CD14-positive monocyte (primary cell): ENCODE results near the gene CPNE2. TPM values are rescaled to one million over a fixed set of nuclear protein-coding genes. Genes with fewer than 3 reads are reported as not detected.

Experiments used
- DNase-seq, 3 donors: peaks; one replicate each; pipeline ENCODE4 v3.0.0-alpha.2; 2011 to 2022
- H2AFZ ChIP-seq: 2 replicates; pipeline ENCODE4 v1.6.0; 2012; ENCODE audit warnings: mild to moderate bottlenecking, low read depth, low read length, inconsistent platforms; ENCODE audit not compliant: insufficient read depth, poor library complexity, severe bottlenecking
- H3K27ac ChIP-seq, 2 donors: 1 replicate in 1 of 2; 2 replicates in 1 of 2; pipeline ENCODE4 v1.5.1; 2012 to 2013; ENCODE audit warnings: low read length in 2 of 2, control low read depth in 1 of 2, inconsistent platforms in 1 of 2, low read depth in 1 of 2, mild to moderate bottlenecking in 1 of 2
- H3K27me3 ChIP-seq, 2 donors: one replicate each; pipeline versions ENCODE4 v1.6.0 to v1.6.1; 2011 to 2013; ENCODE audit warnings: low read length in 2 of 2; ENCODE audit not compliant: control insufficient read depth in 2 of 2, insufficient read depth in 2 of 2
- H3K36me3 ChIP-seq, 2 donors: replicated peaks in 1 of 2; 1 replicate in 1 of 2; 2 replicates in 1 of 2; pipeline versions ENCODE4 v1.5.1 to v1.6.1; 2012 to 2013; ENCODE audit warnings: low read length in 2 of 2, control low read depth in 1 of 2, inconsistent platforms in 1 of 2, mild to moderate bottlenecking in 1 of 2; ENCODE audit not compliant: insufficient read depth in 2 of 2, control insufficient read depth in 1 of 2
- H3K4me1 ChIP-seq, 2 donors: 1 replicate in 1 of 2; 2 replicates in 1 of 2; pipeline versions ENCODE4 v1.5.1 to v1.6.1; 2012 to 2013; ENCODE audit warnings: low read length in 2 of 2, control low read depth in 1 of 2, inconsistent platforms in 1 of 2, mild to moderate bottlenecking in 1 of 2, moderate library complexity in 1 of 2; ENCODE audit not compliant: insufficient read depth in 2 of 2, control insufficient read depth in 1 of 2
- H3K4me2 ChIP-seq: replicated peaks from 2 replicates; pipeline ENCODE3; 2012; ENCODE audit warnings: low read length, moderate library complexity, mild to moderate bottlenecking; ENCODE audit not compliant: poor library complexity, severe bottlenecking; ENCODE audit errors: extremely low read depth
- H3K4me3 ChIP-seq, 3 experiments: fragments of 200-600 bp in 1 of 3; sonication (generic) in 1 of 3; replicated peaks in 1 of 3; 1 replicate in 2 of 3; 2 replicates in 1 of 3; pipeline ENCODE4 v1.5.1; 2011 to 2013; ENCODE audit warnings: low read length in 3 of 3, mild to moderate bottlenecking in 3 of 3, control low read depth in 2 of 3, low read depth in 2 of 3, inconsistent platforms in 1 of 3, moderate library complexity in 1 of 3
- H3K79me2 ChIP-seq: 2 replicates; pipeline ENCODE4 v1.6.0; 2012; ENCODE audit warnings: mild to moderate bottlenecking, control low read depth, inconsistent platforms, low read length, moderate library complexity; ENCODE audit not compliant: insufficient read depth
- H3K9ac ChIP-seq: 2 replicates; pipeline ENCODE4 v1.6.0; 2017; ENCODE audit warnings: low read length, mild to moderate bottlenecking; ENCODE audit not compliant: insufficient read depth, poor library complexity, severe bottlenecking
- H3K9me3 ChIP-seq, 2 donors: replicated peaks in 1 of 2; 1 replicate in 1 of 2; 2 replicates in 1 of 2; pipeline versions ENCODE4 v1.5.1 to v1.6.1; 2012 to 2013; ENCODE audit warnings: low read length in 2 of 2, control low read depth in 1 of 2; ENCODE audit not compliant: control insufficient read depth in 1 of 2, insufficient read depth in 1 of 2
- H4K20me1 ChIP-seq: 2 replicates; pipeline ENCODE4 v1.6.0; 2012; ENCODE audit warnings: mild to moderate bottlenecking, low read length, control low read depth, moderate library complexity; ENCODE audit not compliant: insufficient read depth
- H3K27ac Mint-ChIP-seq, 7 donors: one replicate each; pipeline ENCODE4 v1.8.0; 2020; ENCODE audit warnings: mild to moderate bottlenecking in 7 of 7, mixed read lengths in 7 of 7, moderate library complexity in 6 of 7, inconsistent platforms in 2 of 7
- H3K27me3 Mint-ChIP-seq, 3 donors: one replicate each; pipeline ENCODE4 v1.8.0; 2021 to 2022; ENCODE audit warnings: low read depth in 3 of 3, mild to moderate bottlenecking in 3 of 3, mixed read lengths in 3 of 3, moderate library complexity in 3 of 3, inconsistent platforms in 1 of 3
- H3K36me3 Mint-ChIP-seq, 2 donors: one replicate each; pipeline ENCODE4 v1.8.0; 2020; ENCODE audit warnings: mixed read lengths in 2 of 2, inconsistent platforms in 1 of 2, mild to moderate bottlenecking in 1 of 2
- H3K4me1 Mint-ChIP-seq: one replicate; pipeline ENCODE4 v1.8.0; 2020; ENCODE audit warnings: mild to moderate bottlenecking, mixed read lengths
- H3K4me3 Mint-ChIP-seq, 2 donors: one replicate each; pipeline ENCODE4 v1.8.0; 2020; ENCODE audit warnings: mild to moderate bottlenecking in 2 of 2, mixed read lengths in 2 of 2, moderate library complexity in 1 of 2
- H3K9me3 Mint-ChIP-seq, 7 donors: one replicate each; pipeline ENCODE4 v1.8.0; 2020 to 2022; ENCODE audit warnings: mixed read lengths in 7 of 7, mild to moderate bottlenecking in 6 of 7, moderate library complexity in 6 of 7, inconsistent platforms in 2 of 7
- CTCF ChIP-seq: fragments of 200-600 bp; IDR thresholded peaks from one replicate; pipeline ENCODE4 v1.8.0; 2022; ENCODE audit warnings: antibody characterized with exemption, mild to moderate bottlenecking
- WGBS: methylation state at CpG from one replicate; pipeline ENCODE4 v1.1.5; 2013; ENCODE audit warnings: missing lambda C conversion rate; ENCODE audit not compliant: insufficient coverage; 5-methylcytosine and 5-hydroxymethylcytosine counted together
- intact Hi-C, 2 donors: fragments of 100-400 bp; cut with micrococcal nuclease; formaldehyde crosslinking; loops; one replicate each; pipeline versions ENCODE4 v1.15.0 to v1.15.1; 2023
- polyA plus RNA-seq, 3 donors: library from polyadenylated mRNA; depleted of rRNA in 1 of 3; unstranded in 2 of 3; stranded (reverse) in 1 of 3; fragments of 300-500 nt in 2 of 3; fragments of >200 nt in 1 of 3; fragmentation: Illumina TruSeq in 2 of 3; gene quantifications; 1 replicate in 2 of 3; 2 replicates in 1 of 3; pipeline ENCODE4 v1.2.3, GENCODE V29; 2012 to 2021

CPNE2 gene
- polyA plus RNA-seq, 3 donors: 18.3 to 68.8 (median 23.9) TPM

GRCh38 chr16:57167953-57168352 is 75.6 kb downstream of the CPNE2 start:
- intact Hi-C loops: loop anchor here (2.0 to 10.0 kb wide), 4 partner anchors 83 to 303 kb away; partner anchors contain the start of genes CETP (in 1 of the 2) and SLC12A3 (in 1 of the 2)
- 0% methylated on average over 2 of the region's 4 CpGs for WGBS

GRCh38 chr16:57169327-57169726 is 76.9 kb downstream of the CPNE2 start:
- no peak overlapping the region for H3K4me3 ChIP-seq
- no peak overlapping the region for H3K27ac ChIP-seq
- no peaks in the 10 kb centered on the region for H3K27me3 ChIP-seq
- H3K9me3 ChIP-seq: no peaks in the 10 kb centered on the region
- intact Hi-C loops: loop anchor here (5.0 to 10.0 kb wide), 3 partner anchors 87 to 305 kb away; partner anchors contain the start of genes CETP (in 1 of the 2) and SLC12A3 (in 1 of the 2)
- no peak overlapping the region for H2AFZ ChIP-seq
- TF ChIP-seq CTCF: no peak
- H4K20me1 ChIP-seq: peaks cover 10% of the 10 kb centered on the region
- no peaks in the 10 kb centered on the region for H3K79me2 ChIP-seq
- Mint-ChIP-seq H3K4me3 (no peak overlapping the region), H3K4me1 (peaks cover 25% of the 10 kb centered on the region), H3K27ac (no peak overlapping the region), H3K36me3 (peaks cover 63 to 81% of the 10 kb centered on the region in 2 donors), H3K9me3 (no peaks in the 10 kb centered on the region), H3K27me3 (peaks cover 0 to 1% (median 0%) of the 10 kb centered on the region in 3 donors)
- H3K9ac ChIP-seq: no peak overlapping the region
- H3K4me1 ChIP-seq: peaks cover 24% of the 10 kb centered on the region in 2 donors
- no peak for DNase-seq
- H3K36me3 ChIP-seq: peaks cover 61 to 82% of the 10 kb centered on the region in 2 donors
- no peak overlapping the region for H3K4me2 ChIP-seq

More at GRCh38 chr16:57167953-57168352, 75.6 kb downstream of the CPNE2 start:
- peaks cover 10% of the 10 kb centered on the region for H4K20me1 ChIP-seq
- no peaks in the 10 kb centered on the region for H3K27me3 ChIP-seq
- H3K27me3 Mint-ChIP-seq: no peaks in the 10 kb centered on the region
- H3K4me1 Mint-ChIP-seq: peaks cover 25% of the 10 kb centered on the region
- H3K27ac Mint-ChIP-seq: peak overlapping the region in 5 of 7 donors; percentile 50 to 92 (median 57)
- peak overlapping the region in 1 of 2 donors; percentile 76 for H3K27ac ChIP-seq
- H3K9ac ChIP-seq: no peak overlapping the region
- H3K4me2 ChIP-seq: no peak overlapping the region
- no peaks in the 10 kb centered on the region for H3K79me2 ChIP-seq
- peak; percentile 42 to 54 (median 53) for DNase-seq
- H3K9me3 Mint-ChIP-seq: no peaks in the 10 kb centered on the region
- peak; percentile 72 for TF ChIP-seq CTCF
- no peak overlapping the region for H2AFZ ChIP-seq
- H3K36me3 ChIP-seq: peaks cover 67 to 82% of the 10 kb centered on the region in 2 donors
- peaks cover 24% of the 10 kb centered on the region in 2 donors for H3K4me1 ChIP-seq
- H3K36me3 Mint-ChIP-seq: peaks cover 66 to 81% of the 10 kb centered on the region in 2 donors
- no peaks in the 10 kb centered on the region for H3K9me3 ChIP-seq
- H3K4me3 ChIP-seq: no peak overlapping the region
- H3K4me3 Mint-ChIP-seq: no peak overlapping the region
